Heart left ventricle (tissue), 13 donors: ENCODE data around the gene RALGPS1.

Experiments
- POLR2A ChIP-seq, 2 donors: fragments of 450-650 bp; IDR thresholded peaks; one replicate each; pipeline ENCODE4 v1.6.1; 2017; ENCODE audit warnings: antibody characterized with exemption in 2 of 2, mild to moderate bottlenecking in 2 of 2, moderate library complexity in 2 of 2
- TF ChIP-seq, protein P1 (sequence below), 12 donors: fragments of 200-600 bp; sonication (generic) in 4 of 12; IDR thresholded peaks; one replicate each; pipeline versions ENCODE4 v1.5.0 to v1.8.0; 2018 to 2022; ENCODE audit warnings: antibody characterized with exemption in 12 of 12, mild to moderate bottlenecking in 5 of 12
- donor health status: ischemic (EF 13 %, LVEDD 7.1; RV severe dilation, severe dysfunction).
- donor health status: DM: no; HTN: yes; CAD: no.
- donor health status: DM: no; HTN: no; CAD: no.
- donor health status: ischemic (EF 25% LVEDD 6.9; RV normal size, moderate dysfunction).
- donor health status: ischemic (EF 25% LVEDD 5.7; RV mildly dilated, moderate dysfunction).
- donor health status: ischemic (EF 35%, LVEDD 5.7; RV mildly dilated, moderate dysfunction).
- donor health status: nonischemic (EF 11% LVEDD 7.7; RV severe dilation, severe dysfunction).
- donor health status: DM: yes; HTN: yes; CAD: no.
- donor health status: PGD.
- donor health status: ischemic (EF 29% LVEDD 5.4; RV normal size, mild dysfunction).
- donor health status: nonischemic (EF 23%, LVEDD 6.1; RV moderate dilation, normal function).

DNA sequence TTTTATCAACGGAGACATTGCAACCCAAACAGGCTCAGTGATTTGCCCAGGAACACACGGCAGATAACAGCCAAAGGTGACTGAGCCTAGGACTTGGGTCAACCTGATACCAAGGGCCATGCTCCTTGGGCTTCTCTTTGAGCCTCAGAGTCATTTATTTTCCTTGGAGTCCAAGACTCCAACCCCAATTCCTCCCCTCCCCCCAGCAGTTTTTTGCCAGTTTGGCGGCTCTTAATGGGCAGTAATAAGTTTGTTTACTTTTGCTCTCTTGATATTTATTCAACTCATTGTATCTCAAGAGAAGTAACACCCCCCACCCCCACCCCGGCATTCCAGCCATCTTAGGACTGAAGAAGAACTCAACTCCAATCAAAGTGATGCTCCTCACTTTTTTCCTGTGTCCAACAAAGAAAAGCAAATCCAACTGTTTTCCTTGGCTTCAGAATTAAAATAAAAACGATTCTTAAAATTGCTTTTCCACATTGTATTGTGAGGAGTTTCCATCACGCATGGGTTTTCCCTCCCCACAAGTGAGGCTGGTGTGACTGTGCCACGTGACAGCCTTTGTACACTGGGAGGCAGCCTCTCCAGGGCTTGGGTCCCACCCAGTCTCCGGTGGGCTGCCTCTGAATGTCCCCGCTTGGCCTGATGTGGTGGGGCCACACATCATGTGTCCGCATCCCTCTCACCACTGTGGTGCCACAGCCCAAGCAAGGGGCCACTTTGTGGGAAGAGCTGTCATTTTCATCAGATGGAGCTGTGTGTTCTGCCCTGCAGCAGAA lies 198.8 kb downstream of the RALGPS1 start:
- TF ChIP-seq, protein P1, sequence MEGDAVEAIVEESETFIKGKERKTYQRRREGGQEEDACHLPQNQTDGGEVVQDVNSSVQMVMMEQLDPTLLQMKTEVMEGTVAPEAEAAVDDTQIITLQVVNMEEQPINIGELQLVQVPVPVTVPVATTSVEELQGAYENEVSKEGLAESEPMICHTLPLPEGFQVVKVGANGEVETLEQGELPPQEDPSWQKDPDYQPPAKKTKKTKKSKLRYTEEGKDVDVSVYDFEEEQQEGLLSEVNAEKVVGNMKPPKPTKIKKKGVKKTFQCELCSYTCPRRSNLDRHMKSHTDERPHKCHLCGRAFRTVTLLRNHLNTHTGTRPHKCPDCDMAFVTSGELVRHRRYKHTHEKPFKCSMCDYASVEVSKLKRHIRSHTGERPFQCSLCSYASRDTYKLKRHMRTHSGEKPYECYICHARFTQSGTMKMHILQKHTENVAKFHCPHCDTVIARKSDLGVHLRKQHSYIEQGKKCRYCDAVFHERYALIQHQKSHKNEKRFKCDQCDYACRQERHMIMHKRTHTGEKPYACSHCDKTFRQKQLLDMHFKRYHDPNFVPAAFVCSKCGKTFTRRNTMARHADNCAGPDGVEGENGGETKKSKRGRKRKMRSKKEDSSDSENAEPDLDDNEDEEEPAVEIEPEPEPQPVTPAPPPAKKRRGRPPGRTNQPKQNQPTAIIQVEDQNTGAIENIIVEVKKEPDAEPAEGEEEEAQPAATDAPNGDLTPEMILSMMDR (IDR thresholded peaks at IDR 0.05) = no peak
- TF ChIP-seq POLR2A (IDR thresholded peaks at IDR 0.05) = no peak
